Mesothelial cell of epicardium (in vitro differentiated cells): ENCODE results near the gene ZFP91. TPM values are rescaled to one million over a fixed set of nuclear protein-coding genes. Genes with fewer than 3 reads are reported as not detected.

Experiments
- DNase-seq, 2 experiments: peaks; one replicate each; pipeline ENCODE4 v3.0.0; 2021; ENCODE audit warnings: low spot score in 2 of 2; ENCODE audit not compliant: unreplicated experiment in 2 of 2
- H3K27ac Mint-ChIP-seq: 2 replicates; pipeline ENCODE4 v1.8.0; 2021; ENCODE audit warnings: mixed read lengths
- H3K27me3 Mint-ChIP-seq: 2 replicates; pipeline ENCODE4 v1.8.0; 2021; ENCODE audit warnings: low read depth, mixed read lengths
- H3K36me3 Mint-ChIP-seq: 2 replicates; pipeline ENCODE4 v1.8.0; 2021; ENCODE audit warnings: mixed read lengths
- H3K4me1 Mint-ChIP-seq: 2 replicates; pipeline ENCODE4 v1.8.0; 2021; ENCODE audit warnings: mixed read lengths
- H3K4me3 Mint-ChIP-seq: 2 replicates; pipeline ENCODE4 v1.8.0; 2021; ENCODE audit warnings: mild to moderate bottlenecking, moderate library complexity, mixed read lengths
- H3K9me3 Mint-ChIP-seq: 2 replicates; pipeline ENCODE4 v1.8.0; 2021; ENCODE audit warnings: mixed read lengths
- total RNA-seq: library from RNA; stranded (reverse); gene quantifications from 3 replicates; pipeline ENCODE4 v1.2.1, GENCODE V29; 2021
- TF ChIP-seq, protein P1 (sequence below): fragments of 200-600 bp; sonication (generic); IDR thresholded peaks from one replicate; pipeline ENCODE4 v1.5.0; 2021; ENCODE audit warnings: antibody characterized with exemption; ENCODE audit not compliant: unreplicated experiment

The ZFP91 gene
- total RNA-seq, 1 donor from 2014 or later = 39.7 TPM

- no peaks in the 10 kb centered on the region for H3K9me3 Mint-ChIP-seq
- TF ChIP-seq, protein P1, sequence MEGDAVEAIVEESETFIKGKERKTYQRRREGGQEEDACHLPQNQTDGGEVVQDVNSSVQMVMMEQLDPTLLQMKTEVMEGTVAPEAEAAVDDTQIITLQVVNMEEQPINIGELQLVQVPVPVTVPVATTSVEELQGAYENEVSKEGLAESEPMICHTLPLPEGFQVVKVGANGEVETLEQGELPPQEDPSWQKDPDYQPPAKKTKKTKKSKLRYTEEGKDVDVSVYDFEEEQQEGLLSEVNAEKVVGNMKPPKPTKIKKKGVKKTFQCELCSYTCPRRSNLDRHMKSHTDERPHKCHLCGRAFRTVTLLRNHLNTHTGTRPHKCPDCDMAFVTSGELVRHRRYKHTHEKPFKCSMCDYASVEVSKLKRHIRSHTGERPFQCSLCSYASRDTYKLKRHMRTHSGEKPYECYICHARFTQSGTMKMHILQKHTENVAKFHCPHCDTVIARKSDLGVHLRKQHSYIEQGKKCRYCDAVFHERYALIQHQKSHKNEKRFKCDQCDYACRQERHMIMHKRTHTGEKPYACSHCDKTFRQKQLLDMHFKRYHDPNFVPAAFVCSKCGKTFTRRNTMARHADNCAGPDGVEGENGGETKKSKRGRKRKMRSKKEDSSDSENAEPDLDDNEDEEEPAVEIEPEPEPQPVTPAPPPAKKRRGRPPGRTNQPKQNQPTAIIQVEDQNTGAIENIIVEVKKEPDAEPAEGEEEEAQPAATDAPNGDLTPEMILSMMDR = no peak
- no peak for DNase-seq
- H3K4me3 Mint-ChIP-seq = no peak overlapping the region
- H3K36me3 Mint-ChIP-seq = peaks cover 4% of the 10 kb centered on the region
- no peaks in the 10 kb centered on the region for H3K27me3 Mint-ChIP-seq
- no peak overlapping the region for H3K27ac Mint-ChIP-seq
- H3K4me1 Mint-ChIP-seq = peaks cover 6% of the 10 kb centered on the region
These were observed 21.6 kb downstream of the ZFP91 start for GRCh38 chr11:58600510-58600909.

- Mint-ChIP-seq H3K4me1 (peaks cover 6% of the 10 kb centered on the region), H3K27ac (no peak overlapping the region), H3K36me3 (peaks cover 21% of the 10 kb centered on the region), H3K4me3 (no peak overlapping the region), H3K9me3 (no peaks in the 10 kb centered on the region), H3K27me3 (no peaks in the 10 kb centered on the region)
- DNase-seq = no peak
- TF ChIP-seq, protein P1 = no peak
These were observed 28.3 kb downstream of the ZFP91 start for GRCh38 chr11:58606930-58607714.

DNA sequence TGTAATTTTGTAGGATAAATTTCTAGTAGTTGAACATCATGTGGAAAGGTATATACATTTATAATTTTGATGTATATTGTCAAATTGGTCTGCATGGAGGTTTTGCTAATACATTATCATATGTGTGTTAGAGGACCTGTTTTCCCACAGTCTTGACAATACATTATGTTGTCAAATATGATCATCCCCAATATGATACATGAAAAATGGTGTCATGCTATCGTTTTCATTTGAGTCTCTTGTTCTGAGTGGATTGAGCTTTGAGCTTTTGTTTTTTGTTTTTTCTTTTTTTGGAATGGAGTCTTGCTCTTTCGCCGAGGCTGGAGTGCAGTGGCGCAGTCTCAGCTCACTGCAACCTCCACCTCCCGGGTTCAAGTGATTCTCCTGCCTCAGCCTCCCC is 29.5 kb downstream of the ZFP91 start:
- H3K36me3 Mint-ChIP-seq = peaks cover 27% of the 10 kb centered on the region
- H3K27ac Mint-ChIP-seq = no peak overlapping the region

DNA sequence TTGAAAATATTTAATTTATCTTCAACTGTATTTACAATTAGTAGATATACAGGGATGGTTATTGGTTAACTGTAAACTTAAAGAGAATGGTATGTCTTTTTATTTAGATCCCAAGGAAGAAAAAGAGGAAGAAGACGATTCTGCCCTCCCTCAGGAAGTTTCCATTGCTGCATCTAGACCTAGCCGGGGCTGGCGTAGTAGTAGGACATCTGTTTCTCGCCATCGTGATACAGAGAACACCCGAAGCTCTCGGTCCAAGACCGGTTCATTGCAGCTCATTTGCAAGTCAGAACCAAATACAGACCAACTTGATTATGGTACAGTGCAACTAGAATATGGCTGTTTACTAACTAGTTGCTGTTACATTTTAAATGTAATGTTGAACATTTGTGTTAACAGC is 30.9 kb downstream of the ZFP91 start:
- TF ChIP-seq, protein P1 = no peak
- Mint-ChIP-seq H3K4me3 (no peak overlapping the region), H3K27me3 (no peaks in the 10 kb centered on the region), H3K4me1 (peaks cover 6% of the 10 kb centered on the region), H3K9me3 (no peaks in the 10 kb centered on the region), H3K36me3 (peaks cover 35% of the 10 kb centered on the region), H3K27ac (no peak overlapping the region)
- no peak for DNase-seq

More for the DNA sequence above, 29.5 kb downstream of the ZFP91 start:
- H3K4me1 Mint-ChIP-seq = peaks cover 6% of the 10 kb centered on the region
- H3K9me3 Mint-ChIP-seq = no peaks in the 10 kb centered on the region
- no peak for DNase-seq
- TF ChIP-seq, protein P1 = no peak
- no peaks in the 10 kb centered on the region for H3K27me3 Mint-ChIP-seq
- no peak overlapping the region for H3K4me3 Mint-ChIP-seq

GRCh38 chr11:58613228-58613627 is 34.4 kb downstream of the ZFP91 start:
- no peaks in the 10 kb centered on the region for H3K9me3 Mint-ChIP-seq
- peaks cover 53% of the 10 kb centered on the region for H3K36me3 Mint-ChIP-seq
- no peak overlapping the region for H3K27ac Mint-ChIP-seq
- no peak for DNase-seq
- no peaks in the 10 kb centered on the region for H3K4me1 Mint-ChIP-seq
- no peak overlapping the region for H3K4me3 Mint-ChIP-seq
- TF ChIP-seq, protein P1 = no peak
- H3K27me3 Mint-ChIP-seq = no peaks in the 10 kb centered on the region
